Astrocyte of the spinal cord (primary cell): ENCODE data around the gene PRDM15.

Experiments used
- DNase-seq: peaks from one replicate; pipeline ENCODE4 v3.0.0; 2011; ENCODE audit warnings: low read depth, low spot score
- H3K4me3 ChIP-seq: 2 replicates; pipeline ENCODE4 v1.5.1; 2011; ENCODE audit warnings: low read depth, mild to moderate bottlenecking, low read length, moderate library complexity
- CTCF ChIP-seq: IDR thresholded peaks from 2 replicates; pipeline ENCODE4 v1.5.1; 2012; ENCODE audit warnings: low read depth, mild to moderate bottlenecking, low read length, inconsistent platforms
- in situ Hi-C: cut with HindIII; loops from 2 replicates; pipeline ENCODE4 v1.10.0; 2017; ENCODE audit warnings: low sequenced_read_pairs

PRDM15 gene

GRCh38 chr21:41755258-41755933, 123.7 kb downstream of the PRDM15 start:
- H3K4me3 ChIP-seq = no peak overlapping the region
- no peak for DNase-seq
- in situ Hi-C loops = no loop called here
- TF ChIP-seq CTCF = no peak

GRCh38 chr21:41754479-41754891, 124.7 kb downstream of the PRDM15 start:
- no peak for DNase-seq
- H3K4me3 ChIP-seq = no peak overlapping the region
- in situ Hi-C loops = no loop called here
- TF ChIP-seq CTCF = no peak

GRCh38 chr21:41753006-41753898, 125.9 kb downstream of the PRDM15 start:
- DNase-seq = no peak
- no peak for TF ChIP-seq CTCF
- in situ Hi-C loops = no loop called here
- no peak overlapping the region for H3K4me3 ChIP-seq

GRCh38 chr21:41752231-41752681, 126.9 kb downstream of the PRDM15 start:
- no peak for TF ChIP-seq CTCF

GRCh38 chr21:41751611-41752011, 127.5 kb downstream of the PRDM15 start:
- in situ Hi-C loops = no loop called here
- H3K4me3 ChIP-seq = no peak overlapping the region
- DNase-seq = no peak
- no peak for TF ChIP-seq CTCF

More at GRCh38 chr21:41752231-41752681, 126.9 kb downstream of the PRDM15 start:
- peak; percentile 56 for DNase-seq
- H3K4me3 ChIP-seq = no peak overlapping the region
- in situ Hi-C loops = no loop called here

GRCh38 chr21:41750532-41751151, 128.5 kb downstream of the PRDM15 start:
- in situ Hi-C loops = no loop called here
- DNase-seq = no peak
- no peak overlapping the region for H3K4me3 ChIP-seq
- TF ChIP-seq CTCF = no peak
